Type B pancreatic cell (in vitro differentiated cells): Measurements from ENCODE around the gene IPCEF1. TPM values are rescaled to one million over a fixed set of nuclear protein-coding genes. Genes with fewer than 3 reads are reported as not detected.
A peak's percentile ranks its signal among the peaks of the same experiment; 100 is the strongest.

ENCODE experiments used
- DNase-seq: peaks from one replicate; pipeline ENCODE4 v3.0.0; 2021; ENCODE audit warnings: mixed read lengths; ENCODE audit not compliant: unreplicated experiment; ENCODE audit errors: extremely low spot score
- H3K27ac Mint-ChIP-seq: 2 replicates; pipeline ENCODE4 v1.8.0; 2021; ENCODE audit warnings: mild to moderate bottlenecking, mixed read lengths
- H3K27me3 Mint-ChIP-seq: 2 replicates; pipeline ENCODE4 v1.8.0; 2021; ENCODE audit warnings: mixed read lengths
- H3K36me3 Mint-ChIP-seq: 2 replicates; pipeline ENCODE4 v1.8.0; 2021; ENCODE audit warnings: mixed read lengths
- H3K4me1 Mint-ChIP-seq: one replicate; pipeline ENCODE4 v1.8.0; 2021; ENCODE audit warnings: mixed read lengths; ENCODE audit not compliant: unreplicated experiment
- H3K4me3 Mint-ChIP-seq: 2 replicates; pipeline ENCODE4 v1.8.0; 2021; ENCODE audit warnings: mild to moderate bottlenecking, mixed read lengths
- H3K9me3 Mint-ChIP-seq: 2 replicates; pipeline ENCODE4 v1.8.0; 2021; ENCODE audit warnings: mixed read lengths
- CTCF ChIP-seq: fragments of 200-600 bp; sonication (generic); conservative IDR thresholded peaks from 2 replicates; pipeline ENCODE4 v1.5.0; 2021; ENCODE audit warnings: antibody characterized with exemption, mild to moderate bottlenecking
- total RNA-seq: library from RNA; stranded (reverse); gene quantifications from 2 replicates; pipeline ENCODE4 v1.2.1, GENCODE V29; 2021; ENCODE audit warnings: low replicate concordance

IPCEF1 gene
- total RNA-seq, 1 donor from 2014 or later: 1.0 TPM

- no peak overlapping the region for H3K4me3 Mint-ChIP-seq
- TF ChIP-seq CTCF: peak; percentile 94
- no peak for DNase-seq
- no peak overlapping the region for H3K27ac Mint-ChIP-seq
- H3K4me1 Mint-ChIP-seq: peaks cover 18% of the 10 kb centered on the region
- H3K36me3 Mint-ChIP-seq: no peaks in the 10 kb centered on the region
- no peaks in the 10 kb centered on the region for H3K27me3 Mint-ChIP-seq
- peaks cover 3% of the 10 kb centered on the region for H3K9me3 Mint-ChIP-seq
Observed at GRCh38 chr6:154154389-154154967, 202.1 kb downstream of the IPCEF1 start.

- H3K27me3 Mint-ChIP-seq: peaks cover 10% of the 10 kb centered on the region
- DNase-seq: no peak
Observed at GRCh38 chr6:154143753-154144152, 212.8 kb downstream of the IPCEF1 start.

GRCh38 chr6:154140743-154141142, 215.9 kb downstream of the IPCEF1 start:
- H3K4me1 Mint-ChIP-seq: no peaks in the 10 kb centered on the region
- H3K4me3 Mint-ChIP-seq: no peak overlapping the region
- DNase-seq: no peak
- no peak for TF ChIP-seq CTCF
- no peaks in the 10 kb centered on the region for H3K36me3 Mint-ChIP-seq
- no peaks in the 10 kb centered on the region for H3K27me3 Mint-ChIP-seq
- H3K27ac Mint-ChIP-seq: no peak overlapping the region
- no peaks in the 10 kb centered on the region for H3K9me3 Mint-ChIP-seq

More at GRCh38 chr6:154143753-154144152, 212.8 kb downstream of the IPCEF1 start:
- Mint-ChIP-seq H3K27ac (no peak overlapping the region), H3K36me3 (no peaks in the 10 kb centered on the region), H3K9me3 (peaks cover 10% of the 10 kb centered on the region), H3K4me3 (no peak overlapping the region), H3K4me1 (no peaks in the 10 kb centered on the region)
- TF ChIP-seq CTCF: no peak

- no peak for TF ChIP-seq CTCF
- no peaks in the 10 kb centered on the region for H3K9me3 Mint-ChIP-seq
- H3K4me1 Mint-ChIP-seq: no peaks in the 10 kb centered on the region
- H3K4me3 Mint-ChIP-seq: no peak overlapping the region
- H3K36me3 Mint-ChIP-seq: no peaks in the 10 kb centered on the region
- H3K27ac Mint-ChIP-seq: no peak overlapping the region
- DNase-seq: no peak
- no peaks in the 10 kb centered on the region for H3K27me3 Mint-ChIP-seq
Observed at GRCh38 chr6:154139892-154140291, 216.7 kb downstream of the IPCEF1 start.

GRCh38 chr6:154138793-154139192, 217.8 kb downstream of the IPCEF1 start:
- no peak overlapping the region for H3K4me3 Mint-ChIP-seq
- H3K27ac Mint-ChIP-seq: no peak overlapping the region
- DNase-seq: no peak

More at GRCh38 chr6:154138793-154139192, 217.8 kb downstream of the IPCEF1 start:
- Mint-ChIP-seq H3K4me1 (no peaks in the 10 kb centered on the region), H3K27me3 (no peaks in the 10 kb centered on the region), H3K36me3 (no peaks in the 10 kb centered on the region), H3K9me3 (no peaks in the 10 kb centered on the region)
- no peak for TF ChIP-seq CTCF
